HEK293 (cell line): Measurements from ENCODE around the gene CDH23.

ENCODE experiments used
- BCL6B ChIP-seq: fragments of 450-650 bp; formaldehyde crosslinking; IDR thresholded peaks from 2 replicates; pipeline ENCODE4 v1.5.1; 2017; ENCODE audit warnings: missing biosample characterization, missing genetic modification characterization
- OSR2 ChIP-seq: fragments of 450-650 bp; formaldehyde crosslinking; IDR thresholded peaks from 2 replicates; pipeline ENCODE4 v1.5.1; 2016; ENCODE audit warnings: missing biosample characterization, missing genetic modification characterization
- PRDM10 ChIP-seq: fragments of 450-650 bp; formaldehyde crosslinking; IDR thresholded peaks from 2 replicates; pipeline ENCODE4 v1.5.1; 2016; ENCODE audit warnings: missing biosample characterization, missing genetic modification characterization
- PRDM6 ChIP-seq: fragments of 450-650 bp; formaldehyde crosslinking; IDR thresholded peaks from 2 replicates; pipeline ENCODE4 v1.5.1; 2017; ENCODE audit warnings: missing biosample characterization, missing genetic modification characterization
- TRIM28 ChIP-seq: IDR thresholded peaks from 2 replicates; pipeline ENCODE4 v1.6.1; 2011; ENCODE audit warnings: low read length, control low read depth, borderline replicate concordance
- ZBTB8A ChIP-seq: fragments of 450-650 bp; formaldehyde crosslinking; IDR thresholded peaks from 2 replicates; pipeline ENCODE4 v1.5.1; 2016; ENCODE audit warnings: missing biosample characterization, missing genetic modification characterization
- ZFP41 ChIP-seq: fragments of 450-650 bp; formaldehyde crosslinking; IDR thresholded peaks from 2 replicates; pipeline ENCODE4 v1.5.1; 2016; ENCODE audit warnings: missing biosample characterization, missing genetic modification characterization, borderline replicate concordance
- ZNF133 ChIP-seq: fragments of 450-650 bp; formaldehyde crosslinking; IDR thresholded peaks from 2 replicates; pipeline ENCODE4 v1.5.1; 2016; ENCODE audit warnings: missing biosample characterization, missing genetic modification characterization
- ZNF146 ChIP-seq: fragments of 450-650 bp; formaldehyde crosslinking; IDR thresholded peaks from 2 replicates; pipeline ENCODE4 v1.5.1; 2016; ENCODE audit warnings: missing biosample characterization, missing genetic modification characterization
- ZNF311 ChIP-seq: fragments of 450-650 bp; formaldehyde crosslinking; IDR thresholded peaks from 2 replicates; pipeline ENCODE4 v1.5.1; 2017; ENCODE audit warnings: missing biosample characterization, missing genetic modification characterization, borderline replicate concordance
- ZNF416 ChIP-seq: fragments of 450-650 bp; formaldehyde crosslinking; IDR thresholded peaks from 2 replicates; pipeline ENCODE4 v1.5.1; 2016; ENCODE audit warnings: missing biosample characterization, missing genetic modification characterization
- ZNF473 ChIP-seq: fragments of 450-650 bp; formaldehyde crosslinking; IDR thresholded peaks from 2 replicates; pipeline ENCODE4 v1.5.1; 2017; ENCODE audit warnings: missing biosample characterization, missing genetic modification characterization
- ZNF510 ChIP-seq: fragments of 450-650 bp; formaldehyde crosslinking; IDR thresholded peaks from 2 replicates; pipeline ENCODE4 v1.5.1; 2018; ENCODE audit warnings: mild to moderate bottlenecking, missing genetic modification characterization, missing biosample characterization; ENCODE audit not compliant: insufficient replicate concordance
- ZNF513 ChIP-seq: fragments of 450-650 bp; IDR thresholded peaks from 2 replicates; pipeline ENCODE4 v1.5.1; 2018; ENCODE audit warnings: missing biosample characterization, missing genetic modification characterization
- ZNF529 ChIP-seq: fragments of 450-650 bp; formaldehyde crosslinking; IDR thresholded peaks from 2 replicates; pipeline ENCODE4 v1.5.1; 2017; ENCODE audit warnings: missing genetic modification characterization, missing biosample characterization; ENCODE audit not compliant: insufficient replicate concordance
- ZNF544 ChIP-seq: fragments of 450-650 bp; formaldehyde crosslinking; IDR thresholded peaks from 2 replicates; pipeline ENCODE4 v1.5.0; 2017; ENCODE audit warnings: missing biosample characterization, missing genetic modification characterization
- ZNF560 ChIP-seq: fragments of 450-650 bp; formaldehyde crosslinking; IDR thresholded peaks from 2 replicates; pipeline ENCODE4 v1.5.1; 2017; ENCODE audit warnings: missing biosample characterization, missing genetic modification characterization, borderline replicate concordance
- ZNF747 ChIP-seq: fragments of 450-650 bp; formaldehyde crosslinking; IDR thresholded peaks from 2 replicates; pipeline ENCODE4 v1.5.1; 2016; ENCODE audit warnings: missing biosample characterization, missing genetic modification characterization
- ZSCAN16 ChIP-seq: fragments of 450-650 bp; formaldehyde crosslinking; IDR thresholded peaks from 2 replicates; pipeline ENCODE4 v1.5.1; 2016; ENCODE audit warnings: missing biosample characterization, missing genetic modification characterization
- TF ChIP-seq, protein P1 (sequence below): fragments of 450-650 bp; formaldehyde crosslinking; IDR thresholded peaks from 2 replicates; pipeline ENCODE4 v1.5.1; 2016; ENCODE audit warnings: missing biosample characterization, missing genetic modification characterization
- TF ChIP-seq, protein P2 (sequence below): fragments of 450-650 bp; formaldehyde crosslinking; IDR thresholded peaks from 2 replicates; pipeline ENCODE4 v1.5.1; 2016; ENCODE audit warnings: missing biosample characterization, missing genetic modification characterization, borderline replicate concordance
- TF ChIP-seq, protein P3 (sequence below): IDR thresholded peaks from 2 replicates; pipeline ENCODE4 v1.6.1; 2011; ENCODE audit warnings: mild to moderate bottlenecking, low read depth, low read length, borderline replicate concordance
- TF ChIP-seq, protein P4 (sequence below): fragments of 450-650 bp; formaldehyde crosslinking; IDR thresholded peaks from 2 replicates; pipeline ENCODE4 v1.5.1; 2016; ENCODE audit warnings: missing biosample characterization, missing genetic modification characterization

CDH23 gene

GRCh38 chr10:71812016-71812912 lies 415.5 kb downstream of the CDH23 start (continued):
- TF ChIP-seq PRDM10 (no peak; the same call in 1 of the 2 replicates), ZNF311 (no peak), ZNF513 (tag by site-specific recombination) (no peak), BCL6B (tag by site-specific recombination) (no peak), ZNF133 (tag by site-specific recombination) (no peak), PRDM6 (tag by site-specific recombination) (no peak), ZNF510 (tag by site-specific recombination) (no peak), ZNF747 (tag by site-specific recombination) (no peak), ZNF416 (no peak), ZFP41 (tag by site-specific recombination) (no peak), ZNF560 (tag by site-specific recombination) (no peak), ZNF146 (tag by site-specific recombination) (no peak), ZNF473 (tag by site-specific recombination) (no peak), ZBTB8A (tag by site-specific recombination) (peak; percentile 54; the same call in 1 of the 2 replicates), ZNF544 (tag by site-specific recombination) (no peak), TRIM28 (no peak), ZSCAN16 (tag by site-specific recombination) (no peak), OSR2 (no peak), ZNF529 (tag by site-specific recombination) (no peak)
- TF ChIP-seq, protein P1, sequence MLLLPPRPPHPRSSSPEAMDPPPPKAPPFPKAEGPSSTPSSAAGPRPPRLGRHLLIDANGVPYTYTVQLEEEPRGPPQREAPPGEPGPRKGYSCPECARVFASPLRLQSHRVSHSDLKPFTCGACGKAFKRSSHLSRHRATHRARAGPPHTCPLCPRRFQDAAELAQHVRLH: no peak
- TF ChIP-seq, protein P2, sequence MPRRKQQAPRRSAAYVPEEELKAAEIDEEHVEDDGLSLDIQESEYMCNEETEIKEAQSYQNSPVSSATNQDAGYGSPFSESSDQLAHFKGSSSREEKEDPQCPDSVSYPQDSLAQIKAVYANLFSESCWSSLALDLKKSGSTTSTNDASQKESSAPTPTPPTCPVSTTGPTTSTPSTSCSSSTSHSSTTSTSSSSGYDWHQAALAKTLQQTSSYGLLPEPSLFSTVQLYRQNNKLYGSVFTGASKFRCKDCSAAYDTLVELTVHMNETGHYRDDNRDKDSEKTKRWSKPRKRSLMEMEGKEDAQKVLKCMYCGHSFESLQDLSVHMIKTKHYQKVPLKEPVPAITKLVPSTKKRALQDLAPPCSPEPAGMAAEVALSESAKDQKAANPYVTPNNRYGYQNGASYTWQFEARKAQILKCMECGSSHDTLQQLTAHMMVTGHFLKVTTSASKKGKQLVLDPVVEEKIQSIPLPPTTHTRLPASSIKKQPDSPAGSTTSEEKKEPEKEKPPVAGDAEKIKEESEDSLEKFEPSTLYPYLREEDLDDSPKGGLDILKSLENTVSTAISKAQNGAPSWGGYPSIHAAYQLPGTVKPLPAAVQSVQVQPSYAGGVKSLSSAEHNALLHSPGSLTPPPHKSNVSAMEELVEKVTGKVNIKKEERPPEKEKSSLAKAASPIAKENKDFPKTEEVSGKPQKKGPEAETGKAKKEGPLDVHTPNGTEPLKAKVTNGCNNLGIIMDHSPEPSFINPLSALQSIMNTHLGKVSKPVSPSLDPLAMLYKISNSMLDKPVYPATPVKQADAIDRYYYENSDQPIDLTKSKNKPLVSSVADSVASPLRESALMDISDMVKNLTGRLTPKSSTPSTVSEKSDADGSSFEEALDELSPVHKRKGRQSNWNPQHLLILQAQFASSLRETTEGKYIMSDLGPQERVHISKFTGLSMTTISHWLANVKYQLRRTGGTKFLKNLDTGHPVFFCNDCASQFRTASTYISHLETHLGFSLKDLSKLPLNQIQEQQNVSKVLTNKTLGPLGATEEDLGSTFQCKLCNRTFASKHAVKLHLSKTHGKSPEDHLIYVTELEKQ (tag by site-specific recombination): no peak
- TF ChIP-seq, protein P3, sequence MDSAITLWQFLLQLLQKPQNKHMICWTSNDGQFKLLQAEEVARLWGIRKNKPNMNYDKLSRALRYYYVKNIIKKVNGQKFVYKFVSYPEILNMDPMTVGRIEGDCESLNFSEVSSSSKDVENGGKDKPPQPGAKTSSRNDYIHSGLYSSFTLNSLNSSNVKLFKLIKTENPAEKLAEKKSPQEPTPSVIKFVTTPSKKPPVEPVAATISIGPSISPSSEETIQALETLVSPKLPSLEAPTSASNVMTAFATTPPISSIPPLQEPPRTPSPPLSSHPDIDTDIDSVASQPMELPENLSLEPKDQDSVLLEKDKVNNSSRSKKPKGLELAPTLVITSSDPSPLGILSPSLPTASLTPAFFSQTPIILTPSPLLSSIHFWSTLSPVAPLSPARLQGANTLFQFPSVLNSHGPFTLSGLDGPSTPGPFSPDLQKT: no peak
- TF ChIP-seq, protein P4, sequence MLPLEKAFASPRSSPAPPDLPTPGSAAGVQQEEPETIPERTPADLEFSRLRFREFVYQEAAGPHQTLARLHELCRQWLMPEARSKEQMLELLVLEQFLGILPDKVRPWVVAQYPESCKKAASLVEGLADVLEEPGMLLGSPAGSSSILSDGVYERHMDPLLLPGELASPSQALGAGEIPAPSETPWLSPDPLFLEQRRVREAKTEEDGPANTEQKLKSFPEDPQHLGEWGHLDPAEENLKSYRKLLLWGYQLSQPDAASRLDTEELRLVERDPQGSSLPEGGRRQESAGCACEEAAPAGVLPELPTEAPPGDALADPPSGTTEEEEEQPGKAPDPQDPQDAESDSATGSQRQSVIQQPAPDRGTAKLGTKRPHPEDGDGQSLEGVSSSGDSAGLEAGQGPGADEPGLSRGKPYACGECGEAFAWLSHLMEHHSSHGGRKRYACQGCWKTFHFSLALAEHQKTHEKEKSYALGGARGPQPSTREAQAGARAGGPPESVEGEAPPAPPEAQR: no peak
